ENCODE results near the gene CKAP4.

DNA sequence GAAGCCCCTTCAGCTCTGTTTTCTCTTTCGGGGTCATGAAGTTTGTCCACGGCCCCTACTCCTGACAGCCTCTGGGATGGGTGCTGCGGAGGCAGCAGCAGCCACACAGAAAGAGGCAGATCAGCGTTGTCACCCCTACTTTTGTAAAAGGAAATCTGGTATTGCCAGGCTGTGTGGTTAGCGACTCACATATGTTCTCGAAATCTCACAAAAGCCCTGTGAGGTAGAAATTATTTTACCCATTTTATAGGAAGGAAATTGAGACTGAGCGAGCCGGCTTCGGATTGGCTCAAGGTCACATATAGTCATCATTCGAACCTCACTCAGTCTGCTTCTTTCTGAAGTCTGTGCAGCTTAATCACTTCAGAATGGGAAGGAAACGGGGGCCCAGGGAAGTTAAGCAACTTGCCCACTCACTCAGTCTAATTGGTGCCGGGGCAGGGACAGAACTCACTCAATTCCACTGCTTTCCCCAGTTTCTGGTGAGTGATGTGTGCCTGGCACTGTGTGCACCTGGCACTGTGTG, 1.1 kb upstream of the CKAP4 start:
- TF ChIP-seq CTCF (IDR thresholded peaks at IDR 0.05) (no peak), EZH2 (IDR thresholded peaks at IDR 0.05; ENCODE audit: borderline replicate concordance, insufficient read depth, low read depth, low read length, poor library complexity, severe bottlenecking) (no peak)

Data from B cell (primary cell).